ENCODE measurements around the gene CRIM1. TPM values are rescaled to one million over a fixed set of nuclear protein-coding genes. Genes with fewer than 3 reads are reported as not detected.

Gene CRIM1
- total RNA-seq, 1 donor from 2014 or later = 0.58 TPM

GRCh38 chr2:36566887-36567286 lies 211.3 kb downstream of the CRIM1 start:
- Mint-ChIP-seq H3K27me3 (no peaks in the 10 kb centered on the region), H3K27ac (no peak overlapping the region), H3K4me3 (no peak overlapping the region), H3K36me3 (ENCODE audit: low read depth) (peaks cover 60% of the 10 kb centered on the region), H3K9me3 (no peaks in the 10 kb centered on the region), H3K4me1 (no peaks in the 10 kb centered on the region)
- DNase-seq = no peak
- POLR2A ChIA-PET = no interaction called here
- intact Hi-C loops (cut with micrococcal nuclease) = no loop called here
- no peak for TF ChIP-seq CTCF (IDR thresholded peaks at IDR 0.05)
- no peak for ATAC-seq (ENCODE audit: low read depth)
- CTCF ChIA-PET = no interaction called here

GRCh38 chr2:36567711-36568408 lies 212.3 kb downstream of the CRIM1 start:
- H3K36me3 Mint-ChIP-seq (ENCODE audit: low read depth) = peaks cover 69% of the 10 kb centered on the region
- DNase-seq = no peak
- TF ChIP-seq CTCF (IDR thresholded peaks at IDR 0.05) = no peak
- no peak overlapping the region for H3K4me3 Mint-ChIP-seq
- no peaks in the 10 kb centered on the region for H3K27me3 Mint-ChIP-seq
- no peak for ATAC-seq (ENCODE audit: low read depth)
- H3K9me3 Mint-ChIP-seq = no peaks in the 10 kb centered on the region
- H3K4me1 Mint-ChIP-seq = no peaks in the 10 kb centered on the region
- ChIA-PET CTCF (no interaction called here), POLR2A (no interaction called here)
- intact Hi-C loops (cut with micrococcal nuclease) = no loop called here
- no peak overlapping the region for H3K27ac Mint-ChIP-seq

GRCh38 chr2:36568516-36569246 lies 213.1 kb downstream of the CRIM1 start:
- H3K4me3 Mint-ChIP-seq = no peak overlapping the region
- peaks cover 2% of the 10 kb centered on the region for H3K4me1 Mint-ChIP-seq
- no peak overlapping the region for H3K27ac Mint-ChIP-seq
- no peak for ATAC-seq (ENCODE audit: low read depth)
- H3K36me3 Mint-ChIP-seq (ENCODE audit: low read depth) = peaks cover 72% of the 10 kb centered on the region
- no peaks in the 10 kb centered on the region for H3K27me3 Mint-ChIP-seq
- ChIA-PET POLR2A (no interaction called here), CTCF (no interaction called here)
- intact Hi-C loops (cut with micrococcal nuclease) = no loop called here
- H3K9me3 Mint-ChIP-seq = no peaks in the 10 kb centered on the region
- DNase-seq = no peak
- TF ChIP-seq CTCF (IDR thresholded peaks at IDR 0.05) = no peak

DNA sequence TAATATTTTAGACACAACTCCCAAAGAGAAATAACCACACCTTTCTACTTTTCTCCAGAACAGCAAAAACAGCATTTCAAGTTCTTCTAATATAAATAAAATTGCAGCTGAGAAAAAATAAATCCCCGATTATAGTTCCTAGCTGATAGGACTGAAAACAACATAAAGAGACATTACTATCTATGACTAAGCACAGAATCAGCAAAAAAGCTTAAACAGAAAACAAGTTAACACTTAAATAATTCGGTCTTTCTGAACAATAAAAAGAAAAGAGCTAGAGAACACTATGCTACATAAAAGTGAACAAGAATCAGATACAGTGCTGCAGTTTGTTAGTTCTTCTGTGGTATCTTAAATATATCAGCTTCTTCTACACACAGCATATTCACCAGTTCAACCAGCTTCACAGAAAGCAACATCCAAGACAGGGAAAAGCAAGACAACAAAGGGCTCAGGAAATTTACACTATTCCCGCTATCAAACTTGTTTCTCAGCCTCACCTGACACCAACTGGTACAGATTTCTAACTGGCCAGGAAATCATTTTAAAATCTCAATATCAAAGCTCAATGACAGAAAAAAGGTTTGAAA lies 213.8 kb downstream of the CRIM1 start:
- H3K27ac Mint-ChIP-seq = no peak overlapping the region
- no peaks in the 10 kb centered on the region for H3K27me3 Mint-ChIP-seq
- ATAC-seq (ENCODE audit: low read depth) (no peak), DNase-seq (no peak)
- no peak for TF ChIP-seq CTCF (IDR thresholded peaks at IDR 0.05)
- CTCF ChIA-PET = no interaction called here
- H3K9me3 Mint-ChIP-seq = no peaks in the 10 kb centered on the region
- no peak overlapping the region for H3K4me3 Mint-ChIP-seq
- H3K36me3 Mint-ChIP-seq (ENCODE audit: low read depth) = peaks cover 73% of the 10 kb centered on the region
- peaks cover 2% of the 10 kb centered on the region for H3K4me1 Mint-ChIP-seq
- intact Hi-C loops (cut with micrococcal nuclease) = no loop called here
- POLR2A ChIA-PET = no interaction called here

DNA sequence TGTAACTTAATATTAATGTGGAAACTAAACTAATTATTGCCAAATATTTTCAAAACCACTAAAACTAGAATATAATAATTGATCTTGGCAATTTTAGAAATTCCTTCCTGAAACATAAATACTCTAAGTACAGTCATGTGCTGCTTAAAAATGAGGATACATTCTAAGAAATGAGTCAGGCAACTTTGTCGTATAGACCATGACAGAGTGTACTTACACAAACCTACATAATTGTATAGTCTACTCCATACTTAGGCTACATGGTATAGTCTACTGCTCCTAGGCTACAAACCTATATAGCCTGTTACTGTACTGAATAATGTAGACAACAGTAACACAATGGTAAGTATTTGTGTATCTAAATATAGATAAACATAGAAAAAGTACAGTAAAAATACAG lies 214.8 kb downstream of the CRIM1 start:
- no peak for DNase-seq
- Mint-ChIP-seq H3K4me3 (no peak overlapping the region), H3K9me3 (no peaks in the 10 kb centered on the region), H3K27ac (no peak overlapping the region), H3K4me1 (peaks cover 2% of the 10 kb centered on the region), H3K36me3 (ENCODE audit: low read depth) (peaks cover 72% of the 10 kb centered on the region), H3K27me3 (no peaks in the 10 kb centered on the region)
- POLR2A ChIA-PET = no interaction called here
- CTCF ChIA-PET = no interaction called here
- TF ChIP-seq CTCF (IDR thresholded peaks at IDR 0.05) = no peak
- intact Hi-C loops (cut with micrococcal nuclease) = no loop called here
- no peak for ATAC-seq (ENCODE audit: low read depth)
